Measurements from ENCODE around the gene CREM.

The CREM gene

DNA sequence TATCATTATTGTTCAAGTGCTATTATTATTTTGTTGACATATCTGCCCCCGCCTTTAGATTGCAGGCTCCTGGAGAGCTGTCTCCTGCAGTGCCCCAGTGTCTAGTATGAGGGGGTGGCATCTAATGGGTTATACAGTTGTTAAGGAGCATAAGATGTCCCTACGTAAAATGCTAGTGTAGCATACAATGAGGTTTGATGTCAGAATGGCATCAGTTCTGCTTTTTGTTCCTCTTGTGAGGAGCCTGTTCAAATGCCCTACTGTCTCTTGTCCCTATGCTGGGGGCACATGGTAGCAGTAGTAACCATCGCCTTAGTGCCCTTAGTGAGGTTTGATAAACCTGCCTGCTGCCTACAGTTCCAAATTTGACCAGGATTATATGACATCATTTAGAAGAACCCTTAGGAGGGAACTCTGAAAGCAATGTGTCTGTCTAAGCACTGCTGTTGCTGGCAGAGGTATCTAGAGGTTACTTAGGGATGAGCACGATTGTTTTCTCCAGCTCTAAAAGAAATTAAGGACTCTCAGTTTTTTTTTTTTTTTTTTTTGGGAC, 9.7 kb downstream of the CREM start:
- DNase-seq = no peak

DNA sequence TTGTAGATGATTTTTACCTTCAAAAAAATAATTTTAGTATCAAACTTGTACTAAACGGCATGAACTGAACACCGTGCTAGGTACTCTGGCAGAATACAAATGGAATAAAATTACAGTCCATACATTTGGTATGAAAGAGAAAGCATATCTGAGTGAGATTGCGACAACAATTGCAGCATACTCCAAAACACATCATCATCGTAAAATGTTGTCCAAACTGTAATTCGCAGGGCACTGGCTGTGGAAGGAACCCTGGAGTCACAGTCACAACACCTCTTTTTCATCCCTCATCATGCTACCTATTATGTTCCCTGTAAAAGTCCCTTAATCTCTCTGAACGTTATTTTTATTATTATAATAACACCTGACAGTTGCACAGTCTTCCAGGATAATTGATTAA, 13.5 kb downstream of the CREM start:
- no peak for DNase-seq

DNA sequence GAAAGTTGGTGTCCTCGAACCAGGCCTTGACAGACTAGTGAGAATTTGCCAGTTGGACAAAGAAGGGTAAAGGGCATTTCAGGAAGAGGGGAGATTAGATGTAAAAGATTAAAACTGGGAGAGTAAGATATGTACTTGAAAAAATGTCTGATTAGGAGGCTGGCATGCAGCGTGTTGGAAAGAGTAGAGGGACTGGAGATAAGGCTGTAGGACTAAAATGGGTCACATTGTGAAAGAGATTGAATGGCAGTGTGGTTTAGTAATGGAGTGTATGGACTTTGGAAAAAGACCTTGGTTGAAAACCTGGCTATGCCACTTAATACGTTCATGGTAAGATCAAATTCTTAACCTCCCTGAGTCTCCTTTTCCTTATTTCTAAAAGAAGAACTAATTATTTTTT, 14.1 kb downstream of the CREM start:
- no peak for DNase-seq

DNA sequence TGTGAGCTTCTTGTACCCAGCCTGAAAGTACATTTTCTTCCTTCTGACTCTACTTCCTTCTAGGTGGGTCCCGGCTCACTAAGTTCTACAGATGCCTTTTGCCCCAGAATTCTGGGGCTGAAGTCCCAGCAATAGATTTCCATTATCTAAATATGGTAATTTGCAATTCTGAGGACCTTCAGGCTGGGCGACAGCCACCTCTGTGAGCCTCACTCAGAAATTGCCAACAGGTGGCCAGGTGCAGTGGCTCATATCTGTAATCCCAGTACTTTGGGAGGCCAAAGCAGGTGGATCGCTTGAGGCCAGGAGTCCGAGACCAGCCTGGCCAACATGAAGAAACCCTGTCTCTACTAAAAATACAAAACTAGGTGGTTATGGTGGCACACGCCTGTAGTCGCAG, 23.7 kb downstream of the CREM start:
- DNase-seq = no peak

DNA sequence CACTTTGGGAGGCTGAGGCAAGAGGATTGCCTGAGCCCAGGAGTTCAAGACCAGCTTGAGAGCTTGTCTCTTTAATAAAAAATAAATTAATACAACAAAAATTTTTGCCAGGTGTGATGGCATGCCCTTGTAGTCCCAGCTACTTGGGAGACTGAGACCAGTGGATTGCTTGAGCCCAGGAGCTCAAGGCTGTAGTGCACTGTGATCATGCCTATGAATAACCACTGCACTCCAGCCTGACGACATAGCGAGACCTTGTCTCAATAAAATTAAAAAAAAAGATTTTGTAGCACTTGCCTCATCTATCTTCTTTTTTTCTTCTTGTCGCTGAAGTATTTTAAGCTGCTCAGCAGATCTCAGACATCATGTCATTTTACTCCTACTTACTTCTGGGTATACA, 26.3 kb downstream of the CREM start:
- DNase-seq = no peak

DNA sequence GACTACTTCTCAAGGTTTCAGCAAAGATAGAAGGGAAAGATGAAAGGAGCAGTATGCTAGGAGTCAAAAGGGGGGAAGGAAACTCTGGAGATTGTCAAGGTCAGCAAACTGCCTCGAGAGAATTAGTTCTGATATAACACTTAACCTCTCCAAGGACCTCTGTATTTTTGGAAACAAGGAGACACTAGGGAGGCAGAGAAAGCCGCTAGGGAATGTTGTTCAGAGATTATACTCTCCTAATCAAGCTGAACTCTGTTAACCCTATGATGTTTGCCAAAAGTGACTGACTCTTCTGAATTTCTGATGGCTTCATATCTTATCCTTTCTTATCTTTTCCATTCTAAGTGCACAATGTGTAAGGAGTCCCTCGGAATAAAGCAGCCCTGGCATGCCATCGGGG, 27.1 kb downstream of the CREM start:
- DNase-seq = no peak

DNA sequence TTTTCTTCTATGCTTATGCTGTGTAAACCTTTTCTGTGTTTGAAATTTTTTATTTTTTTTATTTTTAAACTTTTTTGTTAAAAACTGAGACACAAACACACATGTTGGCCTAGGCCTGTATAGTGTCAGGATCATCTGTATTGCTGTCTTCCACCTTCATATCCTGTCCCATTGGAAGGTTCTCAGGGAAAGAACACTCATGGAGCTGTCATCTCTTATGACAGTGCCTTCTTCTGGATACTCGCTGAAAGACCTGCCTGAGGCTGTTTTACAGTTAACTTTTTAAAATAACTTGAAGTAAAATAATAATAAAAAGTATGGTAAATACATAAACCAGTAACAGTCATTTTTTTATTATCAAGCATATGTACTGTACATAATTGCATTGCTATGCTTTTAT, 34.1 kb downstream of the CREM start:
- DNase-seq = no peak

DNA sequence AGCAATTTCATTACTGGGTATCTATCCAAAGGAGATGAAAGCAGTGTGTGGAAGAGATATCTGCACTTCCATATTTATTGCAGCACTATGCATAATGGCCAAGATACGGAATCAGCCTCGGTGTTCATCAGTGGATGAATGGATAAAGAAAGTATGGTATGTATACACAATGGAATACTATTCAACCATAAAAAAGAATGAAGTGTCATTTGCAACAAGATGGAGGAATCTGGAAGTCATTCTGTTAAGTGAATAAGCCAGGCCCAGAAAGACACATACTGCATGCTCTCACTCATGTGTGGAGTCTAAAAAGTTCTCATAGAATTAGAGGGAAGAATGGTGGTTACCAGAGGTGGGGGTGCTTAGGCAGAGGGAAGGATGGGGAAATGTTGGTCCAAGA, 35.3 kb downstream of the CREM start:
- DNase-seq = no peak

DNA sequence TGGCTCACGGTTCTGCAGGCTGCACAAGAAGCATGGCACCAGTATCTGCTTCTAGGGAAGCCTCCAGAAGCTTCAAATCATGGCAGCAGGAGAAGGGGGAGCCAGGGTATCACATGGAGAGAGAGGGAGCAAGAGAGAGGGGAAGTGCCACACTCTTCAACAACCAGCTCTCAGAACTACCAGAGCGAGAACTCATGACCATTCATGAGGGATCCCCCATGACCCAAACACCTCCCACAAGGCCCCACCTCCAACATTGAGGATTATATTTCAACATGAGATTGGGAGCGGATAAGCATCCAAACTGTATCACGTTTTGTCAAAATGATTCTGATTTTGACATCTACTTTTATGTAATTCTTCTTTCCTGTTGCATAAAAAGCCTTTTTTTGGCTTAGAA, 38.5 kb downstream of the CREM start:
- no peak for DNase-seq

DNA sequence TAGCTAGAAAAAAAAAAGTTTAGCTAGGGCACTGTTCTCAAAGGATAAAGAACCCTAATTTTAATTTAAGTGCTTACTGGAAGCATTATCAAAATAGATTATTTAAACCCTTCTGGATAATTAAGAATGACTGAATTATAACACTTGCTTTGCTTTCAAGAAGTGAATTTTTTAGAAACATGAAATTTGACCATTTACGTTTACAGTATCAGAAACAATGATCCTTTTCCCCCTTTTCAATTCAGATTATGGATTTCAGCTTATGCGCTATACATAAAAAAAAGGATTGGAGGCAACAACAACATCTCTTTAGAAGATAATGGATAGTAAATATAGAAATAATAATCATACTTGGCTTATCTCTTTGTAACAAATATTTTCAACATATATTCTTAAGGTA, 39.2 kb downstream of the CREM start:
- DNase-seq = no peak

DNA sequence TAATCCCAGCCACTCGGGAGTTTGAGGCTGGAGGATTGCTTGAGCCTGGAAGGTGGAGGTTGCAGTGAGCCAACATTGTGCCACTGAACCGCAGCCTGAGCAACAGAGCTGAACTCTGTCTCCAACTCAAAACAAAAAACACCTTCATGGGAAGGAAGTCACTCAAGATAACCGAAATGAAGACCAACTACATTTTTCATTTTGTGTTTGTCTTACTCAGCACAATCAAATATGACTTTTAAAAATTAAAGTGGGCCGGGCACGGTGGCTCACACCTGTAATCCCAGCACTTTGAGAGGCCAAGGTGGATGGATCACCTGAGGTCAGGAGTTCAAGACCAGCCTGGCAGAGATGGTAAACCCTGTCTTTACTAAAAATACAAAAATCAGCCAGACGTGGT, 40.0 kb downstream of the CREM start:
- DNase-seq = no peak

DNA sequence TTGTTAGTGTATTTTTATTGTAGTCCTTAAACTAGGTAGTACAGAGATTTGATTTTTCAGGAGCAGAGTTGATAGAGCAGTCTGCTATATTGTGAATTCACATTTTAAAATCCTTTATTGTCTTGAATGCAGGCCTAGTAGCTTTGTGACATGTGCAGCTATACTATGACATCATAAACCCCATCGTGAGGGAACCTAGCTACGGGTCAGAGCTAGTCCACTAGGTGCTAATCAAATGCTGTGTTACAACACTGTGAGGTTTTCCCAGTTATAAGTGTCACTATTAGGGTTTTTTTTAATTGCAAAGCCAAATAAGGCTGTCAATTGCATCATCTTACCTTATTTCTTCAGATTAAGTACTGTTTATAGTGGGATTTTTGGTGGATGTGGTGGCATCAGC, 40.7 kb downstream of the CREM start:
- DNase-seq = no peak

DNA sequence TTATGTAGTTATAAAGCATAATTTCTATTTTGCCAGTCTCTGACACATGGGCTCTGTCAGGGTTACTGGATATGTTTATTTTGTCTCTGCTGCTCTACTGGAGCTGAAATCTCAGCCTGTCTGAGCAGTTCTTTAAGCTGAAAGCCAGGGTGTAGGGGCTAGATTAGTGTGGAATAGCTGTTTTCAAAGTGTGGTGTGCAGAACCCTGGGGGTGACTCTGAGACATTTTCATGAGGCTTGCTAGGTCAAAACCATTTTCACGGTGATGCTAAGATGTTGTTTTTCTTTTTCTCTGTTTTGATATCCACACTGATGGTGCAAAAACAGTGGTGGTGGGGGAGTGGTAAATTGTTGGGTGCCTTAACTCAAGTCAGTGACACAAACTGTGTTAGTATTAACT, 45.5 kb downstream of the CREM start:
- no peak for DNase-seq

DNA sequence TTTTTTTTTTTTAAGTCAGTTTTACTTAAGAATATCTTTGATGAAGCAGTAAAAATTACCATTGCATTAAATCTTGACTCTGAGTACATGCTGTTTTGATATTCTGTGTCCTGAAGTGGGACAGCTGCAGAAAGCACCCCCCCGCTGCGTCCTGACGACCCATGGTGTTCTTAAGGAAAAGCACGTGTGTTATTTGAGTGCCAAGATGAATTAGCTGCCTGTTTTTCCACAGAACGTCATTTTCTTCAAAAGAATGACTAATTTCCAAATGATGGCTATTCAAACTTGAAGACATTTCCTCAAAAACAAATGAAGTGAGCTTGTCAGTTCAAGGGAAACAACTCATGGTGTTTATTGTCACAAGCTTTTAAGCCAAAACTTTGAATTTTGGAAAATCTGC, 45.9 kb downstream of the CREM start:
- no peak for DNase-seq

DNA sequence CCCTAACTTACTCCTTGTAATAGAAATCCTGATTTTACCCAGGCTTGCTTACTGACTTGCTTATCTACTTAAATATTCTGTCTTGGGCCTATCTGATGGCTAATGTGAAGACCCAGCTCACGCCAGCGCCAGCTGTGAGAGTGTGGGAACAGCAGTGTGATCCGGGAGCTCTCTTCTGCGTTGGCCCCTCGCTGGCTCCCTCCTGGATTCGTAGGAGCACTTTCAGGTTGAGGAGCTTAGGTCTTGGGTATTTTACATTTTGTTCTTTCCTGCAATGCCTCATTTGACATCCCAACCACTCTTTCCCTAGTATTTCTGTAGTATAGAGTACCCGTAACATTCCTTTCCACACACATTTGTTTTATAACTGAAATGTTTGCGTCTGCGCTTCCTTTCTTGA, 51.7 kb downstream of the CREM start:
- DNase-seq = no peak

DNA sequence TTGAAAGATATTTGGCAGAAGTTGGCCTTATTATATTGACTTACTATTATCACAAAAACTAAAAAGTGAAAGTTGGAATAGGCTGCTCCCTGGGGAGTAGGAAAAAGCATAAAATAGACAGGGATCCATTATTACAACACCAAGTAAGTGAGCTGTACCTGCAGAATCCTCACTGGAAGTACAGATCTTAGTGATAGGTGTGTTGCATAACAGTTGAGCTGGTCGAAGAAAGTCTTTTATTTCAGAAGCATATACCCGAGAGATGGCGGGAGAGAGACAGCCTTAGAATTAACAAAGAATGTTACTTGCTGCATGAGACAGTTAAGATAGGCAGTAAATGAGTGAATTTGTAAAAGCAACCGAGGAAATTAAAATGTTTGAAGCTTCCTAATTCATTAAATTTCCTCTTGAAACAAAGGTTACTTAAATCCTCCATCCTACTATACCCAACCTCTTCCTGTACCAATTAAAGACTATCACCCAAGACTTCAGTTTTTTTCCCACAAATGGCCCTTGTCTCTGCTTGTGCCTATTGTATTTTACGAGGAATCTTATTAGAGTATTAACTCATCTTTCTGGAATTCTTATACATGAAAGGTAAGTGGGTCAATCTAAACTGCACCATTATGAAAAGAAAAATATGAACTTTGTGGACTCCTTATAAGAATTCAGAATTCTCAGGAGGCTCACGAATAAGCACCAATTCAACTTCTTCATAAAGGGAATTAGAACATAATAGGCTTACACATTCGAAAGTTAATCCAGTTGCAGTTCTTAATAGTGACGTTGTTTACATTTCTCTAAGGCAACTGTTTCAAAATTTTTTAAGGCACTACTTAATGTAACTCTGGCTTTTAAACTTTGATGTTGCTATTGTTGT, 56.2 kb downstream of the CREM start:
- DNase-seq = no peak

DNA sequence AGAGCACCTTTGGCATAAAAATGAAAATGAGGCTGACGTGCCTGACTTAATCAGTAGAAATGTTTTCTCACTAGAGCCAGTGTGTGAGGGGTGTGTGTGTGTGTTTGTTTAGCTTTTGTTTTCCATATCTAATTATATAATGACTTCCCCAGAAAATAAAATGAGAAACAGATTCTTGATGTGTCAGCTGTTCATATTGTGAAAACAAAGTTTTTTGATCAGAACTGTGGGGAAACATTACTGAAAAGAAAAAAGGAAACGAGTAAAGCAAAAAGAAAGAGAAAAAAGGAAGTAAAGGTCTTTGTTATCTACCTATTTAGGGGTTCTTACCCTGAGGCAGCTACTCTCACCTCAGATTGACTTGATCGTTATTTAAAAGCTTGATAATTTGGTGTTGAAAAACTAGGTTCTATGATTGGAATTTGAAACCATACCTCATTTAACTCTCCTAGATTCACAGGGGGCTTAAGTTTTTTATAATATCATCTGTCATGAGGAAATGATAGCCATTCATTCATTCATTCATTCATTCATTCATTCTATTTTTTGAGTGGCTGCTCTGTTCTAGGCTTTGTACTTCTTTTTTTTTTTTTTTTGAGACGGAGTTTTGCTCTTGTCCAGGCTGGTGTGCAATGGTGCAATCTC, 58.0 kb downstream of the CREM start:
- no peak for DNase-seq

DNA sequence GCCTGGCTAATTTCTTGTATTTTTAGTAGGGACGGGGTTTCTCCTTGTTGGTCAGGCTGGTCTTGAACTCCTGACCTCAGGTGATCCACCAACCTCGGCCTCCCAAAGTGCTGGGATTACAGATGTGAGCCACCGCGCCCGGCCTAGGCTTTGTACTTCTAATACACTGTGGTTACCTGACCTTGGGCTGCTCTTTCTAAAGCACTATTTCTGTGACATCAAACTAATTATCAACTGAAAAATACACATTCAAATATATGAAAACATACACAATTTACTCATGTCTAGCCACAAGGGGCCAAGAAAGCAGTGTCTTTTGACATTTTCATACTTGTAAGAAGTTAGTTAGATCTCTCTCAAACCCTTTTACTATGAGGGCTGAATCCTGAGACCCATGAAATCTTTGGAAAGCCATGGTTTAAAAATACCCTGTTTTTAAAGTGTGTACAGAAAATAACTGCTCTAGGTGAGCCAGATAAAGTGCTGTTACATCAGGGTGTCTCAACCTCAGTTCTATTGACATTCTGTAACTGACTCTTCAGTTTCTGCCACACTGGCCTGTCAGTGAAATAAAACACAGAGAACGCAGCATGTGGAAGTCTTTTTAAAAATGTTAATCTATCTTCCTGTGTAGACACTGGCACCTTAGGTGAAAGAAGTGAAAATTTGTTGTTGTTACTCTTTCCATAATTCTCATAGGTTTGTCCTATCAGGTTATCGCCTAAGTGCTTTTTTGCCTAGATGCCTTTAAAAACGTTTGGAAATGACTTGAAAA, 58.8 kb downstream of the CREM start:
- DNase-seq = no peak

DNA sequence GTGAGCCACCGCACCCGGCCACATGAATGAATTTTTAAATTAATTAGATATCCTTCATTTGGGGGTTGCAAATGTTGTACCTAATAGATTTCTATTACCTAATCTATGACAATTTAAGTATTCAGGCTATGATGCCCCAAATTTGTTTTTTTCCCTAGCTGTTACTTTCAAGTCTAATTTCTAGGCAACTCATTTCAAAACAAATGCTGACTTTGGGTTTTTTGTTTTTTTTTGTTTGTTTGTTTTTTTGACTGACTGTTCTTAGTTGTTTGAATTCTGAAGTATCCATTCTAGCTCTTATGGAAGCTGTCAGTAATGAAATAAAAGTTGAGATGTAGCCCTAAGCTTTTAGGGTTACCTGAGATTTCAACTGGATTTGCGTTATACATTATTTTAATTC, 62.3 kb downstream of the CREM start:
- no peak for DNase-seq

DNA sequence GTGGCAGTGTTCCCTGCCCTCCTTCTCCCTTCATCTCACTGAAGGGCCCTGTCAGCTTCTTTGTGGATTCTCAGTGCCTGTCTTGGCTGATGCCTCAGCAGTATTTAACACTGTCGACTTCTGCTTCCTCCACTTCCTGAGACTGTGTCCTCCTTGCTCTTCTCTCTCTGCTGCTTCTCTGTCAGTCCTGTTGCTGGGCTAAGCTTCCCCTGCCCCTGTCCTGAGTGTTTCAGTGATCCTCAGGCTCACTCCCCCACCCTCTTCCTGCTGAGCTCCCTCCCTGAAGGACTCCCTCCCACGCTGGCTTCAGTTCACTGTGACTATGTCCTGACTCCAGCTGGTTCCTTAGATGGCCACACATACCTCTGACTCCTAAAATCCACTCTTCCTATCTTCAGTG, 64.9 kb downstream of the CREM start:
- no peak for DNase-seq

DNA sequence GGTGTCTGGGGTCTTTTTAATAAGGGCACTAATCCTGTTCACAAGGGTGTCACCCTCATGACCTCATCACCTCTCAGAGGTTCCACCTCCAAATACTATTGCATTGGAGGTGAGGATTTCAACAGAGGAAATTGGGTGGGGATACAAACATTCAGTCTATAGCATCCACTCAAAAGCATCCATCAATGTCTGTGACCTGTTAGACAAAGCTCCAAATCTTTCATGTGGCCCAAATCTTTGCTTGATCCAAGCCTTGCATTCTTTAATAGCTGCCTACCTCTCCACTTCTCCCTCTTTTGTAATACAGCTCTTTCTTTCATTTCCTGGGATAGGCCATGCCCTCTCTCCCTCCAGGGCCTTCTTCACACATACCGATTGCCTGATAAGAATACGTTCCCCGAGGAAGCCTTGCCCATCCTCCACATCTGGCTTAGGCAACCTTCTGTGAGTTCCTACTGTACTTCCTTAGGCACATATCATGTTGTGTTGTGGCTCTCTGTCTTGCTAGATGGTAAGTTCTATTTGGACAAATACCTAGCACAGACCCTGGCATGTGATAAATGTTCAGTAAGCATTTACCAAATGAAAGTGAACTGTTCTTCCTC, 66.1 kb downstream of the CREM start:
- DNase-seq = no peak

DNA sequence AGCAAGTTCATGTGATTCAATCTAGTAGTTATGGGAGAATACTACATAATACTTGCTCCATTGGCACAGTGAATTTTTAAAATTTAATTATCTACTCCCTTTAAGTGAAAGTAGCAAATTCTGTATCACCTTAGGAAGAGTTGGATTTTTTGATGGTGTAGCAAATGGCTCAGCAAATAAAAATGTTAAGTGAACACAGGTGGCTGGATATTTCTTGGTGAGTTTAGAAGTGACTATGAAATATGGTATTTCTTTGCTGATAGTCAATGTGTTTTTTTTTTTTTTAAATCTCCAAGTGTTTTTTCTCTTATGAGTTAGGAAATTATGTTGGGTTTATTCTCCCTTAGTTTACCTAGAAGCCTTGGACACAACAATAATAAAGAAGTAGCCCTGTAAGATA, 67.8 kb downstream of the CREM start:
- no peak for DNase-seq

DNA sequence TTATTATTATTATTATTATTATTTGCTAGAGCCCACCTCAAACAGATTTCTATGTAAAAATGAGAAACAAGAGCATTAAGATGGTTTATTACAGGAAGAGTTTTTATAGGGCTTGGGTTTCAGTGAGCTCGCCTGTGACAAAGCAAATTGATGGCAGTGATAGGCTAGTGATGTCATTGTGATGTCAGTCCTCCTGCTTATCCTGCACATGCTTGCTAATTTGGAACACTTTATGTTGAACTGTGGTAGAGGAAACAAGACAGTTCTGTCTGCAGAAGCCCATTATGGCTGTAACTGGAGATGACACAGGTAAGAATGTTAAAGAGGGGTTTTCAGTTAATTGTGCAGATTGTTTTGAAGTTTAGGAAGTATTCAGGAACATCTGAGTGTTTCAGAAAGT, 68.3 kb downstream of the CREM start:
- peak; percentile 3 for DNase-seq

All from NCI-H2029 (cell line).